ENCODE data around the gene PTPRG. TPM values are rescaled to one million over a fixed set of nuclear protein-coding genes. Genes with fewer than 3 reads are reported as not detected.

Gene PTPRG
- total RNA-seq, 1 experiment from 2014 or later, result 0.73 TPM

GRCh38 chr3:62131050-62131449, 569.7 kb downstream of the PTPRG start:
- Histone ChIP-seq H3K4me2 (ENCODE audit: low read length) (no peak overlapping the region), H3F3A (ENCODE audit: low read length, unreplicated experiment) (no peaks in the 10 kb centered on the region), H3K4me3 (ENCODE audit: low read length) (no peak overlapping the region), H3K9me2 (replicated peaks; ENCODE audit: low read length) (no peaks in the 10 kb centered on the region), H3K79me2 (ENCODE audit: low read length) (no peaks in the 10 kb centered on the region), H4K20me1 (ENCODE audit: low read length) (no peaks in the 10 kb centered on the region), H3K27ac (ENCODE audit: low read length) (no peak overlapping the region), H3K4me1 (ENCODE audit: insufficient read depth, low read length) (no peaks in the 10 kb centered on the region), H3K9ac (ENCODE audit: low read length) (no peak overlapping the region), H2AFZ (ENCODE audit: low read length) (no peak overlapping the region), H3K27me3 (ENCODE audit: low read length) (no peaks in the 10 kb centered on the region), H3K36me3 (ENCODE audit: low read depth, low read length) (no peaks in the 10 kb centered on the region), H3K9me3 (ENCODE audit: low read length) (no peaks in the 10 kb centered on the region)
- BruUV-seq (replicated peaks), result no TSS peak
- POLR2A ChIA-PET (ENCODE audit: unreplicated experiment), result no interaction called here
- ATAC-seq, result no peak
- intact Hi-C loops (cut with micrococcal nuclease), result no loop called here
- CTCF ChIA-PET, result no interaction called here
- TF ChIP-seq EZH2phosphoT487 (IDR thresholded peaks at IDR 0.05; ENCODE audit: borderline replicate concordance, low read length) (no peak), EZH2 (IDR thresholded peaks at IDR 0.05; ENCODE audit: low read length, unreplicated experiment) (no peak)
- TF ChIP-seq, protein P1, sequence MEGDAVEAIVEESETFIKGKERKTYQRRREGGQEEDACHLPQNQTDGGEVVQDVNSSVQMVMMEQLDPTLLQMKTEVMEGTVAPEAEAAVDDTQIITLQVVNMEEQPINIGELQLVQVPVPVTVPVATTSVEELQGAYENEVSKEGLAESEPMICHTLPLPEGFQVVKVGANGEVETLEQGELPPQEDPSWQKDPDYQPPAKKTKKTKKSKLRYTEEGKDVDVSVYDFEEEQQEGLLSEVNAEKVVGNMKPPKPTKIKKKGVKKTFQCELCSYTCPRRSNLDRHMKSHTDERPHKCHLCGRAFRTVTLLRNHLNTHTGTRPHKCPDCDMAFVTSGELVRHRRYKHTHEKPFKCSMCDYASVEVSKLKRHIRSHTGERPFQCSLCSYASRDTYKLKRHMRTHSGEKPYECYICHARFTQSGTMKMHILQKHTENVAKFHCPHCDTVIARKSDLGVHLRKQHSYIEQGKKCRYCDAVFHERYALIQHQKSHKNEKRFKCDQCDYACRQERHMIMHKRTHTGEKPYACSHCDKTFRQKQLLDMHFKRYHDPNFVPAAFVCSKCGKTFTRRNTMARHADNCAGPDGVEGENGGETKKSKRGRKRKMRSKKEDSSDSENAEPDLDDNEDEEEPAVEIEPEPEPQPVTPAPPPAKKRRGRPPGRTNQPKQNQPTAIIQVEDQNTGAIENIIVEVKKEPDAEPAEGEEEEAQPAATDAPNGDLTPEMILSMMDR (conservative IDR thresholded peaks at IDR 0.05; ENCODE audit: low read depth, low read length), result no peak
- no peak for DNase-seq

- Histone ChIP-seq H3K36me3 (ENCODE audit: low read depth, low read length) (no peaks in the 10 kb centered on the region), H3K4me2 (ENCODE audit: low read length) (no peak overlapping the region), H2AFZ (ENCODE audit: low read length) (no peak overlapping the region), H3K27me3 (ENCODE audit: low read length) (no peaks in the 10 kb centered on the region), H3K9ac (ENCODE audit: low read length) (no peak overlapping the region), H3K79me2 (ENCODE audit: low read length) (no peaks in the 10 kb centered on the region), H3K4me1 (ENCODE audit: insufficient read depth, low read length) (no peaks in the 10 kb centered on the region), H3K9me2 (replicated peaks; ENCODE audit: low read length) (no peaks in the 10 kb centered on the region), H3K27ac (ENCODE audit: low read length) (no peak overlapping the region), H4K20me1 (ENCODE audit: low read length) (no peaks in the 10 kb centered on the region), H3K4me3 (ENCODE audit: low read length) (no peak overlapping the region), H3F3A (ENCODE audit: low read length, unreplicated experiment) (no peaks in the 10 kb centered on the region), H3K9me3 (ENCODE audit: low read length) (no peaks in the 10 kb centered on the region)
- TF ChIP-seq, protein P1 (conservative IDR thresholded peaks at IDR 0.05; ENCODE audit: low read depth, low read length), result peak; percentile 38; the same call in 1 of the 2 replicates
- TF ChIP-seq EZH2 (IDR thresholded peaks at IDR 0.05; ENCODE audit: low read length, unreplicated experiment), result no peak
- POLR2A ChIA-PET (ENCODE audit: unreplicated experiment), result no interaction called here
- intact Hi-C loops (cut with micrococcal nuclease), result no loop called here
- ATAC-seq (no peak), DNase-seq (no peak)
- CTCF ChIA-PET, result no interaction called here
- no TSS peak for BruUV-seq (replicated peaks)
Measured at GRCh38 chr3:62131620-62132019, 570.2 kb downstream of the PTPRG start.

GRCh38 chr3:62132027-62132602, 570.7 kb downstream of the PTPRG start:
- CTCF ChIA-PET, result no interaction called here

More at GRCh38 chr3:62132027-62132602, 570.7 kb downstream of the PTPRG start:
- BruUV-seq (replicated peaks), result no TSS peak
- H3K4me2 ChIP-seq (ENCODE audit: low read length), result no peak overlapping the region
- no peaks in the 10 kb centered on the region for H3K4me1 ChIP-seq (ENCODE audit: insufficient read depth, low read length)
- no peak for DNase-seq
- H3K4me3 ChIP-seq (ENCODE audit: low read length), result no peak overlapping the region
- H3F3A ChIP-seq (ENCODE audit: low read length, unreplicated experiment), result no peaks in the 10 kb centered on the region
- H3K27me3 ChIP-seq (ENCODE audit: low read length), result no peaks in the 10 kb centered on the region
- ATAC-seq, result no peak
- H3K79me2 ChIP-seq (ENCODE audit: low read length), result no peaks in the 10 kb centered on the region
- H4K20me1 ChIP-seq (ENCODE audit: low read length), result no peaks in the 10 kb centered on the region
- H3K9me2 ChIP-seq (replicated peaks; ENCODE audit: low read length), result no peaks in the 10 kb centered on the region
- intact Hi-C loops (cut with micrococcal nuclease), result no loop called here
- no peaks in the 10 kb centered on the region for H3K36me3 ChIP-seq (ENCODE audit: low read depth, low read length)
- POLR2A ChIA-PET (ENCODE audit: unreplicated experiment), result no interaction called here
- H3K9ac ChIP-seq (ENCODE audit: low read length), result no peak overlapping the region
- TF ChIP-seq EZH2phosphoT487 (IDR thresholded peaks at IDR 0.05; ENCODE audit: borderline replicate concordance, low read length), result no peak
- TF ChIP-seq, protein P1 (conservative IDR thresholded peaks at IDR 0.05; ENCODE audit: low read depth, low read length), result no peak
- no peak for TF ChIP-seq EZH2 (IDR thresholded peaks at IDR 0.05; ENCODE audit: low read length, unreplicated experiment)
- H3K9me3 ChIP-seq (ENCODE audit: low read length), result no peaks in the 10 kb centered on the region
- H2AFZ ChIP-seq (ENCODE audit: low read length), result no peak overlapping the region
- no peak overlapping the region for H3K27ac ChIP-seq (ENCODE audit: low read length)

All from PC-3 (cell line).